HepG2 (cell line): Measurements from ENCODE around the gene CRYZL1.

ENCODE experiments used
- ATM ChIP-seq: fragments of 450-650 bp; IDR thresholded peaks from 2 replicates; pipeline ENCODE4 v1.7.1; 2017; ENCODE audit warnings: mild to moderate bottlenecking, borderline replicate concordance
- FOXK2 ChIP-seq: fragments of 450-650 bp; IDR thresholded peaks from 2 replicates; pipeline ENCODE4 v1.6.1; 2016
- MYNN ChIP-seq: sonication (generic); formaldehyde crosslinking; IDR thresholded peaks from 2 replicates; pipeline ENCODE4 v1.4.0; 2020; ENCODE audit warnings: mild to moderate bottlenecking, low read depth, missing genetic modification reagents
- NFYB ChIP-seq: sonication (generic); formaldehyde crosslinking; IDR thresholded peaks from 2 replicates; pipeline ENCODE4 v1.4.0; 2020; ENCODE audit warnings: missing genetic modification reagents
- RFX5 ChIP-seq: IDR thresholded peaks from 2 replicates; pipeline ENCODE4 v1.6.1; 2011; ENCODE audit warnings: low read depth, low read length, improper control_type of control experiment
- USF2 ChIP-seq, 2 experiments: sonication (generic) in 1 of 2; formaldehyde crosslinking in 1 of 2; IDR thresholded peaks; 2 replicates each; pipeline versions ENCODE4 v1.5.1 to v1.6.1; 2011 to 2020; ENCODE audit warnings: borderline replicate concordance in 1 of 2, low read depth in 1 of 2, low read length in 1 of 2, mild to moderate bottlenecking in 1 of 2, missing genetic modification reagents in 1 of 2, moderate library complexity in 1 of 2
- ZNF124 ChIP-seq: sonication (generic); formaldehyde crosslinking; IDR thresholded peaks from 2 replicates; pipeline ENCODE4 v1.4.0; 2020; ENCODE audit warnings: missing genetic modification reagents
- TF ChIP-seq, protein P1 (sequence below): sonication (generic); formaldehyde crosslinking; IDR thresholded peaks from 2 replicates; pipeline ENCODE4 v1.5.0; 2020; ENCODE audit warnings: mild to moderate bottlenecking, missing genetic modification reagents, moderate library complexity

GRCh38 chr21:33667636-33668035 is 26.1 kb upstream of the CRYZL1 start:
- TF ChIP-seq FOXK2 (no peak), RFX5 (no peak), USF2 (IDR thresholded peaks at IDR 0.05; ENCODE audit: low read depth, low read length) (no peak), USF2 (CRISPR knock-in tag; IDR thresholded peaks at IDR 0.05; ENCODE audit: borderline replicate concordance) (no peak), MYNN (CRISPR knock-in tag) (no peak), NFYB (no peak), ATM (no peak), ZNF124 (no peak)
- TF ChIP-seq, protein P1, sequence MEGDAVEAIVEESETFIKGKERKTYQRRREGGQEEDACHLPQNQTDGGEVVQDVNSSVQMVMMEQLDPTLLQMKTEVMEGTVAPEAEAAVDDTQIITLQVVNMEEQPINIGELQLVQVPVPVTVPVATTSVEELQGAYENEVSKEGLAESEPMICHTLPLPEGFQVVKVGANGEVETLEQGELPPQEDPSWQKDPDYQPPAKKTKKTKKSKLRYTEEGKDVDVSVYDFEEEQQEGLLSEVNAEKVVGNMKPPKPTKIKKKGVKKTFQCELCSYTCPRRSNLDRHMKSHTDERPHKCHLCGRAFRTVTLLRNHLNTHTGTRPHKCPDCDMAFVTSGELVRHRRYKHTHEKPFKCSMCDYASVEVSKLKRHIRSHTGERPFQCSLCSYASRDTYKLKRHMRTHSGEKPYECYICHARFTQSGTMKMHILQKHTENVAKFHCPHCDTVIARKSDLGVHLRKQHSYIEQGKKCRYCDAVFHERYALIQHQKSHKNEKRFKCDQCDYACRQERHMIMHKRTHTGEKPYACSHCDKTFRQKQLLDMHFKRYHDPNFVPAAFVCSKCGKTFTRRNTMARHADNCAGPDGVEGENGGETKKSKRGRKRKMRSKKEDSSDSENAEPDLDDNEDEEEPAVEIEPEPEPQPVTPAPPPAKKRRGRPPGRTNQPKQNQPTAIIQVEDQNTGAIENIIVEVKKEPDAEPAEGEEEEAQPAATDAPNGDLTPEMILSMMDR (CRISPR knock-in tag): no peak
